ENCODE results near the gene ATXN10.

Gene ATXN10

GRCh38 chr22:45892681-45893461 is 221.2 kb downstream of the ATXN10 start:
- no peak for DNase-seq (ENCODE audit: low read depth)

GRCh38 chr22:45893516-45893915 is 221.9 kb downstream of the ATXN10 start:
- DNase-seq (ENCODE audit: low read depth), result no peak
